Natural killer cell (primary cell): ENCODE data around the gene ALDH1A2. TPM values are rescaled to one million over a fixed set of nuclear protein-coding genes. Genes with fewer than 3 reads are reported as not detected.

Experiments used
- ATAC-seq, 3 donors: fragments of 150-1000 bp in 2 of 3; fragments of 200-7000 bp in 1 of 3; cut with Tn5 transposase; 1 replicate in 1 of 3; 2 replicates in 2 of 3; pipeline ENCODE4 v1.10.0; 2021; ENCODE audit warnings: mild to moderate bottlenecking in 2 of 3, moderate library complexity in 2 of 3
- DNase-seq, 2 donors: peaks; one replicate each; pipeline versions ENCODE4 v3.0.0 to v3.0.0-alpha.2; 2013 to 2021; ENCODE audit warnings: mixed read lengths in 1 of 2
- H3K27ac ChIP-seq: one replicate; pipeline ENCODE4 v1.5.1; 2013; ENCODE audit warnings: mild to moderate bottlenecking, low read length
- H3K27me3 ChIP-seq: one replicate; pipeline ENCODE4 v1.6.1; 2013; ENCODE audit warnings: low read length; ENCODE audit not compliant: control insufficient read depth, insufficient read depth
- H3K36me3 ChIP-seq: one replicate; pipeline ENCODE4 v1.6.1; 2013; ENCODE audit warnings: low read length; ENCODE audit not compliant: control insufficient read depth, insufficient read depth
- H3K4me1 ChIP-seq: one replicate; pipeline ENCODE4 v1.6.1; 2013; ENCODE audit warnings: low read length; ENCODE audit not compliant: control insufficient read depth, insufficient read depth
- H3K4me3 ChIP-seq: one replicate; pipeline ENCODE4 v1.5.1; 2013; ENCODE audit warnings: low read length
- H3K9me3 ChIP-seq: one replicate; pipeline ENCODE4 v1.6.1; 2013; ENCODE audit warnings: low read length; ENCODE audit not compliant: control insufficient read depth, insufficient read depth
- H3K27ac Mint-ChIP-seq, 2 donors: one replicate each; pipeline ENCODE4 v1.8.0; 2022; ENCODE audit warnings: mild to moderate bottlenecking in 2 of 2, mixed read lengths in 2 of 2, moderate library complexity in 1 of 2
- H3K27me3 Mint-ChIP-seq, 2 donors: one replicate each; pipeline ENCODE4 v1.8.0; 2022; ENCODE audit warnings: low read depth in 2 of 2, mixed read lengths in 2 of 2
- H3K36me3 Mint-ChIP-seq: one replicate; pipeline ENCODE4 v1.8.0; 2022; ENCODE audit warnings: mixed read lengths
- H3K4me1 Mint-ChIP-seq, 2 donors: one replicate each; pipeline ENCODE4 v1.8.0; 2022; ENCODE audit warnings: mixed read lengths in 2 of 2
- H3K4me3 Mint-ChIP-seq: one replicate; pipeline ENCODE4 v1.8.0; 2022; ENCODE audit warnings: mild to moderate bottlenecking, moderate library complexity, mixed read lengths
- H3K9me3 Mint-ChIP-seq, 2 donors: one replicate each; pipeline ENCODE4 v1.8.0; 2022; ENCODE audit warnings: mixed read lengths in 2 of 2
- CTCF ChIP-seq: fragments of 200-600 bp; IDR thresholded peaks from one replicate; pipeline ENCODE4 v1.8.0; 2022; ENCODE audit warnings: antibody characterized with exemption
- WGBS: methylation state at CpG from one replicate; pipeline ENCODE4 v1.1.7; 2013; ENCODE audit warnings: missing lambda C conversion rate; ENCODE audit not compliant: insufficient coverage; 5-methylcytosine and 5-hydroxymethylcytosine counted together
- intact Hi-C: fragments of 100-400 bp; cut with micrococcal nuclease; formaldehyde crosslinking; loops from one replicate; pipeline ENCODE4 v1.14.2; 2022
- total RNA-seq, 4 donors: library from RNA; stranded (reverse); fragments of 120-200 nt in 1 of 4; gene quantifications; one replicate each; pipeline versions ENCODE4 v1.2.3 to v1.2.4, GENCODE V29; 2013 to 2022

ALDH1A2 gene
- total RNA-seq, 3 donors from 2014 or later (not counting 1 experiment from before 2014, with no cell fraction given): 0.73 to 3.6 (median 2.8) TPM

GRCh38 chr15:58103482-58103881, 38.0 kb upstream of the ALDH1A2 start:
- Mint-ChIP-seq H3K36me3 (no peaks in the 10 kb centered on the region), H3K27me3 (peaks cover 36 to 64% of the 10 kb centered on the region in 2 donors), H3K4me3 (no peak overlapping the region), H3K4me1 (no peaks in the 10 kb centered on the region), H3K9me3 (no peaks in the 10 kb centered on the region), H3K27ac (no peak overlapping the region)
- intact Hi-C loops: no loop called here
- ATAC-seq (no peak), DNase-seq (no peak)
- peaks cover 12% of the 10 kb centered on the region for H3K27me3 ChIP-seq
- no peak for TF ChIP-seq CTCF
- no peaks in the 10 kb centered on the region for H3K36me3 ChIP-seq
- H3K27ac ChIP-seq: no peak overlapping the region
- no peak overlapping the region for H3K4me3 ChIP-seq
- no peaks in the 10 kb centered on the region for H3K4me1 ChIP-seq
- no peaks in the 10 kb centered on the region for H3K9me3 ChIP-seq

- Histone ChIP-seq H3K36me3 (no peaks in the 10 kb centered on the region), H3K4me1 (no peaks in the 10 kb centered on the region), H3K4me3 (no peak overlapping the region), H3K9me3 (no peaks in the 10 kb centered on the region), H3K27me3 (peaks cover 8% of the 10 kb centered on the region), H3K27ac (no peak overlapping the region)
- no peak for TF ChIP-seq CTCF
- ATAC-seq (no peak), DNase-seq (no peak)
- Mint-ChIP-seq H3K27me3 (peaks cover 22 to 48% of the 10 kb centered on the region in 2 donors), H3K9me3 (no peaks in the 10 kb centered on the region), H3K36me3 (no peaks in the 10 kb centered on the region), H3K4me1 (no peaks in the 10 kb centered on the region), H3K4me3 (no peak overlapping the region), H3K27ac (no peak overlapping the region)
- 96% methylated on average over 5 of the region's 6 CpGs for whole genome bisulfite sequencing
- intact Hi-C loops: no loop called here
These were observed 31.1 kb upstream of the ALDH1A2 start for GRCh38 chr15:58096529-58097084.

- Mint-ChIP-seq H3K9me3 (no peaks in the 10 kb centered on the region), H3K4me1 (no peaks in the 10 kb centered on the region), H3K27me3 (peaks cover 22 to 45% of the 10 kb centered on the region in 2 donors), H3K36me3 (no peaks in the 10 kb centered on the region), H3K4me3 (no peak overlapping the region), H3K27ac (no peak overlapping the region)
- Histone ChIP-seq H3K4me1 (no peaks in the 10 kb centered on the region), H3K27me3 (peaks cover 4% of the 10 kb centered on the region), H3K27ac (no peak overlapping the region), H3K36me3 (no peaks in the 10 kb centered on the region), H3K9me3 (no peaks in the 10 kb centered on the region), H3K4me3 (no peak overlapping the region)
- intact Hi-C loops: no loop called here
- 100% methylated on average over 1 of the region's 2 CpGs for WGBS
- TF ChIP-seq CTCF: no peak
- ATAC-seq (no peak), DNase-seq (no peak)
These were observed 29.9 kb upstream of the ALDH1A2 start for GRCh38 chr15:58095415-58095814.

- 65% methylated on average over 2 of the region's 2 CpGs for WGBS
- Histone ChIP-seq H3K9me3 (no peaks in the 10 kb centered on the region), H3K4me3 (no peak overlapping the region), H3K27me3 (peaks cover 4% of the 10 kb centered on the region), H3K36me3 (no peaks in the 10 kb centered on the region), H3K27ac (no peak overlapping the region), H3K4me1 (no peaks in the 10 kb centered on the region)
- intact Hi-C loops: no loop called here
- no peak for TF ChIP-seq CTCF
- Mint-ChIP-seq H3K4me3 (no peak overlapping the region), H3K9me3 (no peaks in the 10 kb centered on the region), H3K4me1 (no peaks in the 10 kb centered on the region), H3K27ac (no peak overlapping the region), H3K27me3 (peaks cover 25 to 42% of the 10 kb centered on the region in 2 donors), H3K36me3 (peaks cover 8% of the 10 kb centered on the region)
- no peak for DNase-seq
- ATAC-seq: no peak
These were observed 22.4 kb upstream of the ALDH1A2 start for GRCh38 chr15:58087871-58088270.
